Parathyroid adenoma (tissue), 2 donors: ENCODE results near the gene PIK3AP1.

Experiments used
- H2AFZ ChIP-seq: fragments of 300-600 bp; sonication (generic); one replicate; pipeline ENCODE4 v1.7.0; 2017; ENCODE audit warnings: antibody characterized with exemption, mild to moderate bottlenecking
- H3K27ac ChIP-seq: fragments of 300-600 bp; sonication (generic); one replicate; pipeline ENCODE4 v1.7.0; 2017
- H3K27me3 ChIP-seq: fragments of 300-600 bp; sonication (generic); one replicate; pipeline ENCODE4 v1.7.0; 2017; ENCODE audit warnings: low read length; ENCODE audit not compliant: control insufficient read depth, insufficient read depth
- H3K36me3 ChIP-seq: fragments of 300-600 bp; sonication (generic); one replicate; pipeline ENCODE4 v1.7.0; 2017; ENCODE audit warnings: low read length; ENCODE audit not compliant: control insufficient read depth, insufficient read depth
- H3K4me1 ChIP-seq: fragments of 300-600 bp; sonication (generic); one replicate; pipeline ENCODE4 v1.7.0; 2017; ENCODE audit warnings: control low read depth
- H3K4me2 ChIP-seq: fragments of 300-600 bp; sonication (generic); one replicate; pipeline ENCODE4 v1.7.0; 2017; ENCODE audit warnings: low read length
- H3K4me3 ChIP-seq: fragments of 300-600 bp; sonication (generic); one replicate; pipeline ENCODE4 v1.7.0; 2017; ENCODE audit warnings: low read depth, low read length
- H3K79me2 ChIP-seq: fragments of 300-600 bp; sonication (generic); one replicate; pipeline ENCODE4 v1.7.0; 2017; ENCODE audit warnings: control low read depth
- H3K9ac ChIP-seq: fragments of 300-600 bp; sonication (generic); one replicate; pipeline ENCODE4 v1.7.0; 2017; ENCODE audit warnings: mild to moderate bottlenecking
- H3K9me3 ChIP-seq: fragments of 300-600 bp; sonication (generic); one replicate; pipeline ENCODE4 v1.7.0; 2017; ENCODE audit warnings: low read length; ENCODE audit not compliant: control insufficient read depth
- CTCF ChIP-seq: fragments of 300-600 bp; sonication (generic); IDR thresholded peaks from one replicate; pipeline ENCODE4 v1.7.0; 2017; ENCODE audit warnings: antibody characterized with exemption, mild to moderate bottlenecking
- donor health status: primary hyperparathyroidism.

Gene PIK3AP1

GRCh38 chr10:96687317-96688012, 32.8 kb downstream of the PIK3AP1 start:
- Histone ChIP-seq H3K4me3 (no peak overlapping the region), H3K27me3 (no peaks in the 10 kb centered on the region), H3K4me2 (no peak overlapping the region), H3K4me1 (no peaks in the 10 kb centered on the region), H3K79me2 (no peaks in the 10 kb centered on the region), H3K9me3 (no peaks in the 10 kb centered on the region), H3K27ac (no peak overlapping the region), H3K36me3 (no peaks in the 10 kb centered on the region), H2AFZ (no peak overlapping the region), H3K9ac (no peak overlapping the region)
- TF ChIP-seq CTCF: no peak

GRCh38 chr10:96686514-96686913, 33.8 kb downstream of the PIK3AP1 start:
- TF ChIP-seq CTCF: no peak
- H3K4me1 ChIP-seq: no peaks in the 10 kb centered on the region
- no peak overlapping the region for H3K27ac ChIP-seq
- no peak overlapping the region for H3K9ac ChIP-seq
- no peaks in the 10 kb centered on the region for H3K36me3 ChIP-seq
- no peaks in the 10 kb centered on the region for H3K79me2 ChIP-seq
- H2AFZ ChIP-seq: no peak overlapping the region
- no peaks in the 10 kb centered on the region for H3K27me3 ChIP-seq
- H3K4me2 ChIP-seq: no peak overlapping the region
- no peaks in the 10 kb centered on the region for H3K9me3 ChIP-seq
- H3K4me3 ChIP-seq: no peak overlapping the region

- H3K4me2 ChIP-seq: no peak overlapping the region
- H3K27me3 ChIP-seq: no peaks in the 10 kb centered on the region
- no peak for TF ChIP-seq CTCF
- H3K4me3 ChIP-seq: no peak overlapping the region
- no peaks in the 10 kb centered on the region for H3K4me1 ChIP-seq
- no peak overlapping the region for H3K9ac ChIP-seq
- H3K27ac ChIP-seq: no peak overlapping the region
- no peaks in the 10 kb centered on the region for H3K79me2 ChIP-seq
- H3K36me3 ChIP-seq: no peaks in the 10 kb centered on the region
- H2AFZ ChIP-seq: no peak overlapping the region
- H3K9me3 ChIP-seq: no peaks in the 10 kb centered on the region
These were observed 35.0 kb downstream of the PIK3AP1 start for GRCh38 chr10:96685306-96685705.

- H3K27me3 ChIP-seq: no peaks in the 10 kb centered on the region
- H3K9ac ChIP-seq: no peak overlapping the region
- no peak overlapping the region for H3K4me2 ChIP-seq
- no peaks in the 10 kb centered on the region for H3K36me3 ChIP-seq
- no peaks in the 10 kb centered on the region for H3K4me1 ChIP-seq
- no peaks in the 10 kb centered on the region for H3K79me2 ChIP-seq
- no peak overlapping the region for H3K4me3 ChIP-seq
- H3K27ac ChIP-seq: no peak overlapping the region
- TF ChIP-seq CTCF: no peak
- H3K9me3 ChIP-seq: no peaks in the 10 kb centered on the region
- H2AFZ ChIP-seq: no peak overlapping the region
These were observed 35.5 kb downstream of the PIK3AP1 start for GRCh38 chr10:96684826-96685225.

- no peak overlapping the region for H3K27ac ChIP-seq
- H2AFZ ChIP-seq: no peak overlapping the region
- H3K36me3 ChIP-seq: no peaks in the 10 kb centered on the region
- no peaks in the 10 kb centered on the region for H3K79me2 ChIP-seq
- H3K4me3 ChIP-seq: no peak overlapping the region
- H3K4me2 ChIP-seq: no peak overlapping the region
- no peaks in the 10 kb centered on the region for H3K9me3 ChIP-seq
- no peaks in the 10 kb centered on the region for H3K4me1 ChIP-seq
- no peaks in the 10 kb centered on the region for H3K27me3 ChIP-seq
- no peak overlapping the region for H3K9ac ChIP-seq
- no peak for TF ChIP-seq CTCF
These were observed 36.6 kb downstream of the PIK3AP1 start for GRCh38 chr10:96683710-96684109.
